SK-N-DZ (cell line): ENCODE measurements around the gene DCAF5.
"Not testable (repeated sequence)": the region's sequence is repeated elsewhere in the genome, so short reads cannot be mapped to it uniquely, and the experiment has no call there.

Experiments used
- DNase-seq: peaks from one replicate; pipeline ENCODE4 v3.0.0-alpha.2; 2015; ENCODE audit warnings: low spot score

DCAF5 gene

DNA sequence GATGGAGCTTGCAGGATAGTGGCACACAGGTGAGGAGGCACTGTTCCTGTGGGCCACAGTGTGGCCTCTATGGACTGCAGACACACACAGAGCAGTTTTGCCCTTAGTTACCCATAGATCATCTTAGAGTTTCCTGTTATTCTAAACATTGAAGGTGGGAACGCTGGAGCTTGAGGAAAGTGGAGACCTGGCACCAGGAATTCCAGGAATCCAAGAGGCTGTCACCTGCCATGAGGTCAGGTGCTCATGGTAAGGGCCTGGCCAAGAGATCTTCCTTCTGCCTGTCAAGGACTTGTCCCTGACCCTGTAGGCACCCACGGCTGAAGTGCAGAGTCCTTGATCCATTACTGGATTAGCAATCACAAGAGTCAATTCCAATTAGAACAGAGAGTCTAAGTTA is 108.6 kb downstream of the DCAF5 start:
- no peak for DNase-seq

DNA sequence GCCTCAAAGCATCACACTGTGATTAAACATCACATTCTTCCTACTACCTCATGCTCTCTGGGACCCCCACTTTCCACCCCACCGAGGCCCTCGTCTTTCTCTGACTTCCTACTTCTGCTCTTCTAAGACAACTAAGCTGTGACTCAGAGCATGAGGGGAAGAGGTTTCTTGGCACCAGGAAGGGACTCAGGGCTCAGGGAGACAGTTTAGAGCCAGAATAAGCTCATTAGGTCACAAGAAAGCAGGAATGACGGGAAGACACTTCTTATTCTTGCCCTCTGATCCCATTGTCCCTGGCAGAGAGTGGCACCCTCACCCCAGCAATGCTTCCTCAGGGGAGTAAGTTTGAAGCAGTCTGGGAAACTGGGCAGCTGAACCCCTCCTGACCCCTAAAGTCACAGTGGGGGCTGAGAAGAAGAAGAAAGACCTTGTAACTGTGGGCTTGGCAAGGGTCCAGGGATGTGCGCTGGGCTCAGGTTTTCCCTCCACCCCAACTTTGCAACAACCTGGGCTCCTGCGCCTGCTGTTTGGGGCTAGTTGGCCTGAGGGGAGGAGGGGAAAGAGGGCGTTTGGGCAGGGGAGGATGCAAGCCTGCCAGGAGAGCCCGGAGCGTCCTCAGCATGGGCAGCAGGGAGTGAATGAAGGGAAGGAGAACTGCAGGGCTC is 109.2 kb downstream of the DCAF5 start:
- DNase-seq, result no peak

GRCh38 chr14:69042787-69043444 is 110.0 kb downstream of the DCAF5 start:
- DNase-seq, result no peak

GRCh38 chr14:69042299-69042698 is 110.6 kb downstream of the DCAF5 start:
- no peak for DNase-seq

- no peak for DNase-seq
These were observed 111.1 kb downstream of the DCAF5 start for GRCh38 chr14:69041783-69042182.

GRCh38 chr14:69040353-69040752 is 112.6 kb downstream of the DCAF5 start:
- no peak for DNase-seq

GRCh38 chr14:69039288-69039628 is 113.7 kb downstream of the DCAF5 start:
- DNase-seq, result no peak

- no peak for DNase-seq
These were observed 114.2 kb downstream of the DCAF5 start for GRCh38 chr14:69038455-69039287.

- peak; percentile 97 for DNase-seq
These were observed 115.0 kb downstream of the DCAF5 start for GRCh38 chr14:69037790-69038454.

GRCh38 chr14:69036757-69037506 is 116.0 kb downstream of the DCAF5 start:
- DNase-seq, result no peak

DNA sequence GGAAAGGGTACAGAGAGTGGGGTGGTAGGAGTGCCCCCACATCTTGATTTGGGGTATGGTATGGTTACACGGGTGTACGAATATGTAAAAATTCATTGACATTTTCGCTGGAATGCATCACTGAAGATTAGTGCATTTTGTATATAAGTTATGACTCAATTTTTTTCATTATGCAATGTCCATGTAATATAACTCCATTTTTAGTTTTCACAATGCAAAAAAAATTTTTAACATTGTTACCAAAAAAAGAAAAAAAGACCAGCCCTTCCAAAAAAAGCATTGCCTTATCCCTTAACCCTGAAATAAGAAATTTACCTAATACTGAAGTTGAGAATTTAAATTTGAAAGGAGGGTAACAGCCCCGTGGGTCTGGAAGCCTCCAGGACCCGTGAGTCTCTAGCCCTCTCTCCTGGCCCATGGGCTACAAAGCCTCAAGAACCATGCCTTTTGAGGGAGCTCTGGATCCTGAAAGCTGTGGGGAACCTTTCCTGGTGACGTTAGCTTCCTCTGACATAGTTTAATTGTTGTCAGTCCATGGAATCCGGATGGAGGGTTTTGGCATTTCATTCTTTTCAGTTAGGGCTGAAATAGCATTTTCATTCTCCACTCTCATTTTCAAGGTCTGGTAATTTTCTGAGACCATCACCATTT is 118.2 kb downstream of the DCAF5 start:
- no peak for DNase-seq

- DNase-seq, result no peak
These were observed 125.5 kb downstream of the DCAF5 start for GRCh38 chr14:69027242-69027913.

DNA sequence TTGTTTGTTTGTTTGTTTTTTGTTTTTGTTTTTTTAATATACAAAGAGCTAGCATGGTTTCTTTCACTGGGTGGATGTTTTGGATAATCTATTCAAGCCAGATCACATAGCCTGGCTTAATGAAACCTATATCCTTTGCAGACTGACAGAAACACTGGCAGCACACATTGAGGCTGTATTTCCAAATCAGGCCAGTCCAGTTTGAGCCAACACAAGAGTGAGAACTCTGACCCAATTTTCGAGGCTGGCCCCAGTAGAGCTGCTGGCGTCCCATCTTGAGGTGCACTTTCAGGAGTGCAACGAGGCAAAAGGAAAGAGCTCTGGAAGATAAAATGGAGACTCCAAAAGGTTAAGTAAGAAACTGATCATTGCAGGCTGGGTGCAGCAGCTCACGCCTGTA is 129.9 kb downstream of the DCAF5 start:
- no peak for DNase-seq

DNA sequence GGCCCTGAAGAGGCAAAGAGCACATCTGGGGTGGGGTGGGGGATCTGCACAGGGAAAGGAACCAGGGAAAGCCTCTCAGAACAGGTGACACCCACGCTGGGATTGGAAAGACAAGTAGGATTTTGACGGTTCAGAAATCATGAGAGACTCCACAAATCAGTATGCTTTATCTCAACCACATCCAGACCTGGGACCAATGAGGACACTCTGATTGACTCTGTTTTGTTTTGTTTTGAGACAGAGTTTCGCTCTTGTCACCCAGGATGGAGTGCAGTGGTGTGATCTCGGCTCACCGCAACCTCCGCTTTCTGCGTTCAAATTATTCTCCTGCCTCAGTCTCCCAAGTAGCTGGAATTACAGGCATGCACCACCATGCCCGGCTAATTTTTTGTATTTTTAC is 130.8 kb downstream of the DCAF5 start:
- DNase-seq, result not testable (repeated sequence)

- no peak for DNase-seq
These were observed 135.2 kb downstream of the DCAF5 start for GRCh38 chr14:69017706-69018105.

DNA sequence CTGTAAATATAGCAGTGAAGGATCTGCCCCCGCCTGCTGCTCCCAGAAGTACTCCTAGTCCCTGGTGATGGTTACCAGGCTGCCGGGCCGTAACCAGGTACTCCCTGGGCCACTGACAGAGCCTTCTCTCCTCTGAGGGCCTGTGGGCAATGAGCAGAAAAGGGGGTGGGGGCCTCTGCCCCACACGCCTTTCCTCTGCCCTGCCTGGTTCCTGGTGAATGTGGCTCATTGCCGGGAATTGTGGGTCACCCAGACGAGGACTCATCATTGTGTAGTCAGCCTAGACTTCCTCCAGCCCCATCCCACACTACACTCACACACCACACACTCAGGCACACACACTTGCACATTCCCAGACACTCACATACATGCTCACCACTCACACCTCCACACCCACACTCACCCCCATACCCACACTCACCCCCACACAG is 138.1 kb downstream of the DCAF5 start:
- no peak for DNase-seq

GRCh38 chr14:69013943-69014782 is 138.8 kb downstream of the DCAF5 start:
- DNase-seq, result peak; percentile 85

- DNase-seq, result no peak
These were observed 140.5 kb downstream of the DCAF5 start for GRCh38 chr14:69012256-69012953.

GRCh38 chr14:69010648-69011047 is 142.3 kb downstream of the DCAF5 start:
- DNase-seq, result no peak
